WERI-Rb-1 (cell line): ENCODE results near the gene APEX1.

ENCODE experiments used
- DNase-seq: peaks from one replicate; pipeline ENCODE4 v3.0.0-alpha.2; 2020
- H3K27ac ChIP-seq: fragments of 250-450 bp; sonication (Bioruptor Pico); 2 replicates; pipeline ENCODE4 v1.5.1; 2020; ENCODE audit warnings: mild to moderate bottlenecking, moderate library complexity
- H3K27me3 ChIP-seq: fragments of 250-450 bp; sonication (Bioruptor Pico); 2 replicates; pipeline ENCODE4 v1.5.1; 2021; ENCODE audit warnings: mild to moderate bottlenecking, low read depth, moderate library complexity; ENCODE audit not compliant: insufficient read depth, severe bottlenecking
- H3K36me3 ChIP-seq: fragments of 250-450 bp; sonication (Bioruptor Pico); 2 replicates; pipeline ENCODE4 v1.5.1; 2020; ENCODE audit warnings: mild to moderate bottlenecking, moderate library complexity
- H3K4me3 ChIP-seq: 2 replicates; pipeline ENCODE4 v1.5.1; 2011; ENCODE audit warnings: low read depth, mild to moderate bottlenecking, control low read depth, low read length
- H3K9me3 ChIP-seq: fragments of 250-450 bp; sonication (Bioruptor Pico); 2 replicates; pipeline ENCODE4 v1.5.1; 2021; ENCODE audit warnings: mild to moderate bottlenecking, moderate library complexity; ENCODE audit not compliant: severe bottlenecking
- TF ChIP-seq, protein P1 (sequence below): IDR thresholded peaks from 2 replicates; pipeline ENCODE4 v1.5.1; 2011; ENCODE audit warnings: low read depth, mild to moderate bottlenecking, control low read depth, inconsistent platforms, low read length

The APEX1 gene

DNA sequence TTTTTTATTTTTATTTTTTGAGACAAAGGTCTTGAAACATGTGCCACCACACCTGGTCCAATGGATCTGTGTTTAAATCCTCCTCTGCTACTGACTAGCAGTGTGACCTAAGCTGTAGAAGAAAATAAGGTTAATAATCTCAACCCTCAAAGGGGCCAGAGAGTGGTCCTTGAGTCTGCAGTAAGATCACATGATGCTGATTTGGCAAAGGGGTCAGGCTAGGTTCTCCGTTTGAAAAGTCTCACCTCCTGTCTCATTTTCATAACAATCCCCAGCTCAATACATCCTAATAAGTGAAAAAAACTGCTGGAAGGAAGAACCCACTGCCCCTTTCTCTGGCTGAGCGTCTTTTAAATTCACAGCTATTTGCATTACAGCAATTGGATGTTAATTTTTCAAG lies 33.8 kb upstream of the APEX1 start:
- Histone ChIP-seq H3K4me3 (no peak overlapping the region), H3K9me3 (no peaks in the 10 kb centered on the region), H3K36me3 (no peaks in the 10 kb centered on the region), H3K27ac (no peak overlapping the region), H3K27me3 (no peaks in the 10 kb centered on the region)
- no peak for DNase-seq
- TF ChIP-seq, protein P1, sequence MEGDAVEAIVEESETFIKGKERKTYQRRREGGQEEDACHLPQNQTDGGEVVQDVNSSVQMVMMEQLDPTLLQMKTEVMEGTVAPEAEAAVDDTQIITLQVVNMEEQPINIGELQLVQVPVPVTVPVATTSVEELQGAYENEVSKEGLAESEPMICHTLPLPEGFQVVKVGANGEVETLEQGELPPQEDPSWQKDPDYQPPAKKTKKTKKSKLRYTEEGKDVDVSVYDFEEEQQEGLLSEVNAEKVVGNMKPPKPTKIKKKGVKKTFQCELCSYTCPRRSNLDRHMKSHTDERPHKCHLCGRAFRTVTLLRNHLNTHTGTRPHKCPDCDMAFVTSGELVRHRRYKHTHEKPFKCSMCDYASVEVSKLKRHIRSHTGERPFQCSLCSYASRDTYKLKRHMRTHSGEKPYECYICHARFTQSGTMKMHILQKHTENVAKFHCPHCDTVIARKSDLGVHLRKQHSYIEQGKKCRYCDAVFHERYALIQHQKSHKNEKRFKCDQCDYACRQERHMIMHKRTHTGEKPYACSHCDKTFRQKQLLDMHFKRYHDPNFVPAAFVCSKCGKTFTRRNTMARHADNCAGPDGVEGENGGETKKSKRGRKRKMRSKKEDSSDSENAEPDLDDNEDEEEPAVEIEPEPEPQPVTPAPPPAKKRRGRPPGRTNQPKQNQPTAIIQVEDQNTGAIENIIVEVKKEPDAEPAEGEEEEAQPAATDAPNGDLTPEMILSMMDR, result no peak

DNA sequence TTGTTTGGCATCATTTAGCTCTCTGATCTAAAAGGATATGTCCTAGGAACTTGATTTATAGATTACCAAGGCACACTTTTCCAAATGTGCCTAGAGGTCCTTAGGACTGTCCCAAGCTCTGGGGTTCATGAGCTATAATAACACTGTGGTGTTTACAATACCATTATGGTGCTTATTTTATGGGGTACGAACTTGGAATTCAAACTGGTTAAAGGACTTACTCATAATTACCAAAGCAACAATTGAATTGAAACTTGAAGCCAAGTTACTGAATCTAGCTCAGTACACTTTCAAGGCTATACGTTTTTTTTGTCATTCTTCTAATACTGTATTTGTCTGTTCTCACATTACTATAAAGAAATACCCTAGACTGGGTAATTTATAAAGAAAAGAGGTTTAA lies 32.1 kb upstream of the APEX1 start:
- Histone ChIP-seq H3K27me3 (no peaks in the 10 kb centered on the region), H3K9me3 (no peaks in the 10 kb centered on the region), H3K4me3 (no peak overlapping the region), H3K27ac (no peak overlapping the region), H3K36me3 (no peaks in the 10 kb centered on the region)
- DNase-seq, result no peak
- TF ChIP-seq, protein P1, result no peak

GRCh38 chr14:20424851-20425250 lies 30.2 kb upstream of the APEX1 start:
- DNase-seq, result no peak
- no peaks in the 10 kb centered on the region for H3K9me3 ChIP-seq
- H3K27me3 ChIP-seq, result no peaks in the 10 kb centered on the region
- H3K36me3 ChIP-seq, result no peaks in the 10 kb centered on the region
- TF ChIP-seq, protein P1, result no peak
- no peak overlapping the region for H3K4me3 ChIP-seq
- H3K27ac ChIP-seq, result no peak overlapping the region

DNA sequence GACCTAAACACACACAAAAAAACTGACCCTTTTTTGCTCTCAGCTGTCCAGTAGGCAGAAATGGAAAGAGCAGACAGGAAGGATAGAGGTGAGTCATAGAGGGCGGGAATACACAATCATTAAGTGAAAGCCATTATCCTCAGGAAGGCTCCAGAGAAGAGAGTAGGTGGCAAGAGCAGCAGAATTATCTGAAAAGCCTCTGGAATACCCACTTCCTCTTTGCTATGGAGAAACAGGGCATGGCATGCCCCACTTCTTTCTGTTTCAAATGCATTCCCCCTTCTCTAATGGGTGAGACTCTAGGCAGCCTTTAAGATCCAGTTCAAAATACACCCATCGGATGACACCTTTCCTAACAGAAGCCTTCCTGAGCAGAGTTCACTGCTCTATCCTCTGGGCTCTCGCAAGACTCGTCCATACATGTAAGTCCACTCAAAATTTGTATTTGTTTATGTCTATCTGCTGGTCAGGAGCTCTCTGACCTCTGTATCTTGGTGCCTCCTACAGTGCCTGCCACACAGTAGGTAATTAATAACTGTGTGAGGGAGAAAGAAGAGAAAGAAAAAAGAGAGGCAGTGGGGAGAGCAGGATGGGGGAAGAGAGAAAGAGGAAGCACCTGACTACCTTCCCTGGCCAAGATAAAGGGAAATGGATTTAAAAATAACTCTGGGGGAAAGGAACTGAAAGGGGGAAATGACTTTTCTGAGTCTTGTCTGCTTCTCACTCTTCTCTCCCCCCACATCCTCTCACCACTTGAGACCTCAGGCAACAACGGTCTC lies 27.6 kb upstream of the APEX1 start:
- no peak for DNase-seq
- no peaks in the 10 kb centered on the region for H3K27me3 ChIP-seq
- no peaks in the 10 kb centered on the region for H3K9me3 ChIP-seq
- no peak overlapping the region for H3K4me3 ChIP-seq
- TF ChIP-seq, protein P1, result no peak
- no peak overlapping the region for H3K27ac ChIP-seq
- no peaks in the 10 kb centered on the region for H3K36me3 ChIP-seq

DNA sequence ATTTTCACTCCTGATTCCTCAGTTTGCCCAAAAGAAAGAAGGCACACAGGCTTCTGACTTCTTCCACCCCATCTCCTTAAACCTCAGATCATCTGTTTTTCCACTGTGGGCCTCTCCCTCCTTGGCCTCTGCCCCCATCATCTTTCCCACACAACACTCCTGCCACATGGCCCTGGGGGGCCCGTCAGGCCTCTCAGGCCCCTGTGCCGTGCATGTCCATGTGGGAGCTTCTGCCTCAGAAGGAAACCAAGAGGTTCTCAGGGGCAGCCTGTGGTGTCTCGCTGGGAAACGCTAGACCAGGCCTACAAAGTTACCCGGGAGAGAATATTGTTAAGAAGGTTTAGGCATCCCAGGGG lies 27.0 kb upstream of the APEX1 start:
- Histone ChIP-seq H3K27me3 (no peaks in the 10 kb centered on the region), H3K4me3 (no peak overlapping the region), H3K36me3 (no peaks in the 10 kb centered on the region), H3K27ac (no peak overlapping the region), H3K9me3 (no peaks in the 10 kb centered on the region)
- TF ChIP-seq, protein P1, result no peak
- no peak for DNase-seq

- Histone ChIP-seq H3K27me3 (no peaks in the 10 kb centered on the region), H3K36me3 (no peaks in the 10 kb centered on the region), H3K27ac (no peak overlapping the region), H3K9me3 (no peaks in the 10 kb centered on the region), H3K4me3 (no peak overlapping the region)
- no peak for DNase-seq
- TF ChIP-seq, protein P1, result no peak
Measured at GRCh38 chr14:20428802-20429201, 26.2 kb upstream of the APEX1 start.
